ENCODE results near the gene HBA1. TPM values are rescaled to one million over a fixed set of nuclear protein-coding genes. Genes with fewer than 3 reads are reported as not detected.

HBA1 gene
- total and polyA plus RNA-seq, 9 of the 15 experiments (the other 6 are each of a cell fraction or from before 2014, with no cell fraction given), result 128 to 2,388 (median 380) TPM

- TF ChIP-seq CXXC5 (CRISPR knock-in tag; IDR thresholded peaks at IDR 0.05) (peak; percentile 12; the same call in 1 of the 2 replicates), BRCA1 (IDR thresholded peaks at IDR 0.05) (no peak), BRCA1 (CRISPR knock-in tag; IDR thresholded peaks at IDR 0.05) (no peak), HDAC1 (IDR thresholded peaks at IDR 0.05) (peak in 1 of 2 experiments; percentile 40; a peak in 1 of 4 replicates), ZNF592 (IDR thresholded peaks at IDR 0.05) (peak; percentile 84), ZNF253 (CRISPR knock-in tag; conservative IDR thresholded peaks at IDR 0.05) (no peak), VEZF1 (CRISPR knock-in tag; IDR thresholded peaks at IDR 0.05) (peak; percentile 49; the same call in 1 of the 2 replicates), PHF8 (IDR thresholded peaks at IDR 0.05; ENCODE audit: borderline replicate concordance, low read length) (peak; percentile 14; the same call in 1 of the 2 replicates), MTA3 (IDR thresholded peaks at IDR 0.05; ENCODE audit: borderline replicate concordance) (peak; percentile 60; the same call in 1 of the 2 replicates), GMEB1 (CRISPR knock-in tag; IDR thresholded peaks at IDR 0.05) (no peak), MYBL2 (IDR thresholded peaks at IDR 0.05; ENCODE audit: low read depth) (no peak), MYBL2 (CRISPR knock-in tag; IDR thresholded peaks at IDR 0.05; ENCODE audit: borderline replicate concordance) (no peak), RBFOX2 (IDR thresholded peaks at IDR 0.05; ENCODE audit: low read depth, low read length) (0 out of 2 replicates have a peak, but pooled peaks have one; percentile 23), NFXL1 (CRISPR knock-in tag; IDR thresholded peaks at IDR 0.05) (no peak), CTBP1 (IDR thresholded peaks at IDR 0.05; ENCODE audit: borderline replicate concordance) (peak; percentile 48; the same call in 1 of the 2 replicates)
- TF ChIP-seq, protein P1, sequence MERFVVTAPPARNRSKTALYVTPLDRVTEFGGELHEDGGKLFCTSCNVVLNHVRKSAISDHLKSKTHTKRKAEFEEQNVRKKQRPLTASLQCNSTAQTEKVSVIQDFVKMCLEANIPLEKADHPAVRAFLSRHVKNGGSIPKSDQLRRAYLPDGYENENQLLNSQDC (CRISPR knock-in tag; IDR thresholded peaks at IDR 0.05), result no peak
- TF ChIP-seq, protein P2, sequence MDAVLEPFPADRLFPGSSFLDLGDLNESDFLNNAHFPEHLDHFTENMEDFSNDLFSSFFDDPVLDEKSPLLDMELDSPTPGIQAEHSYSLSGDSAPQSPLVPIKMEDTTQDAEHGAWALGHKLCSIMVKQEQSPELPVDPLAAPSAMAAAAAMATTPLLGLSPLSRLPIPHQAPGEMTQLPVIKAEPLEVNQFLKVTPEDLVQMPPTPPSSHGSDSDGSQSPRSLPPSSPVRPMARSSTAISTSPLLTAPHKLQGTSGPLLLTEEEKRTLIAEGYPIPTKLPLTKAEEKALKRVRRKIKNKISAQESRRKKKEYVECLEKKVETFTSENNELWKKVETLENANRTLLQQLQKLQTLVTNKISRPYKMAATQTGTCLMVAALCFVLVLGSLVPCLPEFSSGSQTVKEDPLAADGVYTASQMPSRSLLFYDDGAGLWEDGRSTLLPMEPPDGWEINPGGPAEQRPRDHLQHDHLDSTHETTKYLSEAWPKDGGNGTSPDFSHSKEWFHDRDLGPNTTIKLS (IDR thresholded peaks at IDR 0.05; ENCODE audit: borderline replicate concordance, low read depth), result peak; percentile 27; the same call in 1 of the 2 replicates
Measured at GRCh38 chr16:152141-153128, 24.0 kb upstream of the HBA1 start, which contains the start of gene HBZ (continued).
